Measurements from ENCODE around the gene N4BP3.
"Not testable (repeated sequence)": the region's sequence is repeated elsewhere in the genome, so short reads cannot be mapped to it uniquely, and the experiment has no call there.

DNA sequence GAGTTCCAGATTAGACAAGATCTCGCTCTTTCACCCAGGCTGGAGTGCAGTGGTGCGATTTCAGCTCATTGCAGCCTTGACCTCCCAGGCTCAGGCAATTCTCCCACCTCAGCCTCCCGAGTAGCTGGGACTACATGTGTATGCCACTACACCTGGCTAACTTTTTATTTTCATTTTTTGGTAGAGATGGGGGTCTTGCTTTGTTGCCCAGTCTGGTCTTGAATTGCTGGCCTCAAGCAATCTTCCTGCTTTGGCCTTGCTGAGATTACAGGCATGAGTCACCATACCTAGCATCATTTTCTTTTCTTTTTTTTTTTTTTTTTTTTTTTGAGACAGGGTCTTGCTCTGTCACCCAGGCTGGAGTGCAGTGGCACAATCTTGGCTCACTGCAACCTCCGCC, 36.4 kb upstream of the N4BP3 start:
- not testable (repeated sequence) for TF ChIP-seq EZH2 (IDR thresholded peaks at IDR 0.05; ENCODE audit: borderline replicate concordance, low read depth, low read length, severe bottlenecking)
- TF ChIP-seq, protein P1, sequence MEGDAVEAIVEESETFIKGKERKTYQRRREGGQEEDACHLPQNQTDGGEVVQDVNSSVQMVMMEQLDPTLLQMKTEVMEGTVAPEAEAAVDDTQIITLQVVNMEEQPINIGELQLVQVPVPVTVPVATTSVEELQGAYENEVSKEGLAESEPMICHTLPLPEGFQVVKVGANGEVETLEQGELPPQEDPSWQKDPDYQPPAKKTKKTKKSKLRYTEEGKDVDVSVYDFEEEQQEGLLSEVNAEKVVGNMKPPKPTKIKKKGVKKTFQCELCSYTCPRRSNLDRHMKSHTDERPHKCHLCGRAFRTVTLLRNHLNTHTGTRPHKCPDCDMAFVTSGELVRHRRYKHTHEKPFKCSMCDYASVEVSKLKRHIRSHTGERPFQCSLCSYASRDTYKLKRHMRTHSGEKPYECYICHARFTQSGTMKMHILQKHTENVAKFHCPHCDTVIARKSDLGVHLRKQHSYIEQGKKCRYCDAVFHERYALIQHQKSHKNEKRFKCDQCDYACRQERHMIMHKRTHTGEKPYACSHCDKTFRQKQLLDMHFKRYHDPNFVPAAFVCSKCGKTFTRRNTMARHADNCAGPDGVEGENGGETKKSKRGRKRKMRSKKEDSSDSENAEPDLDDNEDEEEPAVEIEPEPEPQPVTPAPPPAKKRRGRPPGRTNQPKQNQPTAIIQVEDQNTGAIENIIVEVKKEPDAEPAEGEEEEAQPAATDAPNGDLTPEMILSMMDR (IDR thresholded peaks at IDR 0.05; ENCODE audit: borderline replicate concordance, extremely low read depth, low read length, poor library complexity, severe bottlenecking), result not testable (repeated sequence)

Measured in DND-41 (cell line).